ENCODE results near the gene CDK8. TPM values are rescaled to one million over a fixed set of nuclear protein-coding genes. Genes with fewer than 3 reads are reported as not detected.

The CDK8 gene
- total RNA-seq, 3 donors from 2014 or later, result 13.3 to 15.4 (median 13.8) TPM

DNA sequence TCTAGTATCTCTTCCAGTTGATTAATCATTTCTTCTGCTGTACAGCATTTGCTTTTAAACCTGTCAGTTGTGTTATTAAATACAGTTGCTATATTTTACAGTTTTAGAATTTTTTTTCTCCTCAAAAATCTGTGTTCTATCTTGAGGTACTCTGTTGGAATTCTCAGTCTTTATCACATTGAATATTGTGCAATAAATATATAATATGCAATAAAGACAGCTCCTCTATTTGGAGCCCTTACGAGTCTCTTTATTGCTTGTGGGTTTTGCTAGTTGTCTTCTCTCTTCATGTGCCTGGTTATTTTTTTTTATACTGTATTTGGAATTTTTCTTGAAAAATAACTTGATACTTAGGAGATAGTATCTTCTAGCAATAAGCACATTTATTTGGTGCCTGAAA is 51.7 kb downstream of the CDK8 start:
- H3K36me3 ChIP-seq, result no peaks in the 10 kb centered on the region
- DNase-seq (ENCODE audit: low spot score in 2 of 2), result no peak
- no peaks in the 10 kb centered on the region for H3K27me3 ChIP-seq
- no peak overlapping the region for H3K27ac ChIP-seq
- no peaks in the 10 kb centered on the region for H3K9me3 ChIP-seq
- H3K4me3 ChIP-seq, result no peak overlapping the region
- H3K4me1 ChIP-seq, result no peaks in the 10 kb centered on the region
- intact Hi-C loops (cut with DNase I; ENCODE audit: low total_unique reads), result no loop called here
- TF ChIP-seq, protein P1, sequence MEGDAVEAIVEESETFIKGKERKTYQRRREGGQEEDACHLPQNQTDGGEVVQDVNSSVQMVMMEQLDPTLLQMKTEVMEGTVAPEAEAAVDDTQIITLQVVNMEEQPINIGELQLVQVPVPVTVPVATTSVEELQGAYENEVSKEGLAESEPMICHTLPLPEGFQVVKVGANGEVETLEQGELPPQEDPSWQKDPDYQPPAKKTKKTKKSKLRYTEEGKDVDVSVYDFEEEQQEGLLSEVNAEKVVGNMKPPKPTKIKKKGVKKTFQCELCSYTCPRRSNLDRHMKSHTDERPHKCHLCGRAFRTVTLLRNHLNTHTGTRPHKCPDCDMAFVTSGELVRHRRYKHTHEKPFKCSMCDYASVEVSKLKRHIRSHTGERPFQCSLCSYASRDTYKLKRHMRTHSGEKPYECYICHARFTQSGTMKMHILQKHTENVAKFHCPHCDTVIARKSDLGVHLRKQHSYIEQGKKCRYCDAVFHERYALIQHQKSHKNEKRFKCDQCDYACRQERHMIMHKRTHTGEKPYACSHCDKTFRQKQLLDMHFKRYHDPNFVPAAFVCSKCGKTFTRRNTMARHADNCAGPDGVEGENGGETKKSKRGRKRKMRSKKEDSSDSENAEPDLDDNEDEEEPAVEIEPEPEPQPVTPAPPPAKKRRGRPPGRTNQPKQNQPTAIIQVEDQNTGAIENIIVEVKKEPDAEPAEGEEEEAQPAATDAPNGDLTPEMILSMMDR (IDR thresholded peaks at IDR 0.05), result no peak
- TF ChIP-seq POLR2A (IDR thresholded peaks at IDR 0.05) (no peak), POLR2AphosphoS5 (IDR thresholded peaks at IDR 0.05) (no peak)

GRCh38 chr13:26307701-26308100 is 53.8 kb downstream of the CDK8 start:
- Histone ChIP-seq H3K4me1 (no peaks in the 10 kb centered on the region), H3K4me3 (no peak overlapping the region), H3K36me3 (no peaks in the 10 kb centered on the region), H3K27me3 (no peaks in the 10 kb centered on the region), H3K27ac (no peak overlapping the region), H3K9me3 (no peaks in the 10 kb centered on the region)
- intact Hi-C loops (cut with DNase I; ENCODE audit: low total_unique reads), result no loop called here
- DNase-seq (ENCODE audit: low spot score in 2 of 2), result no peak
- TF ChIP-seq POLR2A (IDR thresholded peaks at IDR 0.05) (no peak), POLR2AphosphoS5 (IDR thresholded peaks at IDR 0.05) (no peak)
- TF ChIP-seq, protein P1 (IDR thresholded peaks at IDR 0.05), result no peak

GRCh38 chr13:26308250-26308649 is 54.3 kb downstream of the CDK8 start:
- TF ChIP-seq POLR2A (IDR thresholded peaks at IDR 0.05) (no peak), POLR2AphosphoS5 (IDR thresholded peaks at IDR 0.05) (no peak)
- TF ChIP-seq, protein P1 (IDR thresholded peaks at IDR 0.05), result no peak

DNA sequence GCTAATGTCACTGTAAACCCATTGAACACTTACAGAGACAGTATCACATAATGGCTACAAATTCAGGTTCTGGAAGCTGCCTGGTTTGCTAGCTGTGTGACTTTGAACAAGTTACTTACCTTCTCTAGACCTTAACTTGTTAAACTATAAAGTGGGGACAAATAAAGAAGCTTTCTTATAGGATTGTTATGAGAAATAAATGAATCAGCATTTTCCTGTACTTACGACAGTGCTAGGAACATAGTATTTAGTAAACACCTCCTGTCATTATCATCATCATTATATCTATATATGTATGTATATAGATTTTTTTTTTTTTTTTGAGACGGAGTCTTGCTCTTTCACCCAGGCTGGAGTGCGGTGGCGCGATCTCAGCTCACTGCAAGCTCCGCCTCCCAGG is 54.9 kb downstream of the CDK8 start:
- no peak overlapping the region for H3K27ac ChIP-seq
- DNase-seq (ENCODE audit: low spot score in 2 of 2), result no peak
- H3K27me3 ChIP-seq, result no peaks in the 10 kb centered on the region
- no peaks in the 10 kb centered on the region for H3K4me1 ChIP-seq
- H3K4me3 ChIP-seq, result no peak overlapping the region
- intact Hi-C loops (cut with DNase I; ENCODE audit: low total_unique reads), result no loop called here
- no peak for TF ChIP-seq POLR2A (IDR thresholded peaks at IDR 0.05)
- TF ChIP-seq, protein P1 (IDR thresholded peaks at IDR 0.05), result no peak
- TF ChIP-seq POLR2AphosphoS5 (IDR thresholded peaks at IDR 0.05), result no peak
- H3K36me3 ChIP-seq, result no peaks in the 10 kb centered on the region
- H3K9me3 ChIP-seq, result no peaks in the 10 kb centered on the region

More at GRCh38 chr13:26308250-26308649, 54.3 kb downstream of the CDK8 start:
- no peak for DNase-seq (ENCODE audit: low spot score in 2 of 2)
- Histone ChIP-seq H3K36me3 (no peaks in the 10 kb centered on the region), H3K27me3 (no peaks in the 10 kb centered on the region), H3K27ac (no peak overlapping the region), H3K9me3 (no peaks in the 10 kb centered on the region), H3K4me1 (no peaks in the 10 kb centered on the region), H3K4me3 (no peak overlapping the region)
- intact Hi-C loops (cut with DNase I; ENCODE audit: low total_unique reads), result no loop called here

DNA sequence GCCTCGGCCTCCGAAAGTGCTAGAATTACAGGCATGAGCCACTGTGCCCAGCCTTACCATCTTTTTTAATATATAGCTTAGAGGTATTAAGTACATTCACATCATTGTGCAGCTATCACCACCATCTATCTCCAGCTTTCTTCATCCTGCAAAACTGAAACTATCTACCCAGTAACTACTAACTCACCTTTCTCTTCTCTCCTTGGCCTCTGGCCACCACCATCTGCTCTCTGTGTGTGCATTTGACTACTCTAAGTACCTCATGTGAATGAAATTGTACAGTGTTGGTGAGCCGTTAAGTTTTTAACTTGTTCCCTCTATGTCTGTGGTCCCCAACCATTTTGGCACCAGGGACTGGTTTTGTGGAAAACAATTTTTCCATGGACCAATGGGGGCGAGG is 56.1 kb downstream of the CDK8 start:
- TF ChIP-seq, protein P1 (IDR thresholded peaks at IDR 0.05), result no peak
- no peak for TF ChIP-seq POLR2A (IDR thresholded peaks at IDR 0.05)
- TF ChIP-seq POLR2AphosphoS5 (IDR thresholded peaks at IDR 0.05), result no peak
- intact Hi-C loops (cut with DNase I; ENCODE audit: low total_unique reads), result no loop called here
- Histone ChIP-seq H3K4me3 (no peak overlapping the region), H3K9me3 (no peaks in the 10 kb centered on the region), H3K4me1 (no peaks in the 10 kb centered on the region), H3K27ac (no peak overlapping the region), H3K36me3 (no peaks in the 10 kb centered on the region), H3K27me3 (no peaks in the 10 kb centered on the region)
- no peak for DNase-seq (ENCODE audit: low spot score in 2 of 2)
